Liver (tissue), 3 donors: ENCODE data around the gene KCNMB2.

Source experiments
- ATF3 ChIP-seq: IDR thresholded peaks from 2 replicates; pipeline ENCODE4 v1.6.1; 2016; ENCODE audit warnings: antibody characterized with exemption
- CTCF ChIP-seq: fragments of 150-350 bp; IDR thresholded peaks from 2 replicates; pipeline ENCODE4 v1.5.1; 2017; ENCODE audit warnings: improper control_type of control experiment, low read depth, low read length; ENCODE audit not compliant: missing input control
- FOXA1 ChIP-seq: IDR thresholded peaks from 2 replicates; pipeline ENCODE4 v1.6.1; 2016; ENCODE audit warnings: antibody characterized with exemption
- GABPA ChIP-seq, 2 donors: IDR thresholded peaks in 1 of 2; conservative IDR thresholded peaks in 1 of 2; 2 replicates each; pipeline ENCODE4 v1.6.1; 2016; ENCODE audit warnings: antibody characterized with exemption in 2 of 2, mild to moderate bottlenecking in 1 of 2, moderate library complexity in 1 of 2
- HNF4A ChIP-seq, 2 donors: conservative IDR thresholded peaks; 2 replicates each; pipeline ENCODE4 v1.6.1; 2016; ENCODE audit warnings: antibody characterized with exemption in 2 of 2, mild to moderate bottlenecking in 2 of 2
- JUND ChIP-seq, 2 donors: IDR thresholded peaks; 2 replicates each; pipeline ENCODE4 v1.6.1; 2016; ENCODE audit warnings: antibody characterized with exemption in 2 of 2
- MAX ChIP-seq: IDR thresholded peaks from 2 replicates; pipeline ENCODE4 v1.6.1; 2016; ENCODE audit warnings: antibody characterized with exemption
- NR2F2 ChIP-seq: IDR thresholded peaks from 2 replicates; pipeline ENCODE4 v1.6.1; 2016; ENCODE audit warnings: antibody characterized with exemption
- RAD21 ChIP-seq, 2 donors: IDR thresholded peaks; 2 replicates each; pipeline ENCODE4 v1.6.1; 2016; ENCODE audit warnings: antibody characterized with exemption in 2 of 2, mild to moderate bottlenecking in 2 of 2
- REST ChIP-seq: IDR thresholded peaks from 2 replicates; pipeline ENCODE4 v1.6.1; 2016; ENCODE audit warnings: antibody characterized with exemption, mild to moderate bottlenecking
- RXRA ChIP-seq, 2 donors: IDR thresholded peaks; 2 replicates each; pipeline ENCODE4 v1.6.1; 2017 to 2018; ENCODE audit warnings: antibody characterized with exemption in 2 of 2, mild to moderate bottlenecking in 1 of 2
- SP1 ChIP-seq: IDR thresholded peaks from 2 replicates; pipeline ENCODE4 v1.6.1; 2018; ENCODE audit warnings: antibody characterized with exemption, mild to moderate bottlenecking
- TAF1 ChIP-seq: conservative IDR thresholded peaks from 2 replicates; pipeline ENCODE4 v1.6.1; 2016; ENCODE audit warnings: antibody characterized with exemption, mild to moderate bottlenecking
- ZBTB33 ChIP-seq: IDR thresholded peaks from 2 replicates; pipeline ENCODE4 v1.6.1; 2016; ENCODE audit warnings: antibody characterized with exemption
- donor health status: healthy.
- donor health status: healthy.

GRCh38 chr3:178714925-178715832 lies 178.9 kb downstream of the KCNMB2 start:
- TF ChIP-seq FOXA1 (no peak), CTCF (no peak), JUND (IDR thresholded peaks at IDR 0.05) (no peak), MAX (no peak), GABPA (IDR thresholded peaks at IDR 0.05 in 1 of 2, conservative IDR thresholded peaks at IDR 0.05 in 1 of 2) (no peak), REST (no peak), SP1 (no peak), RAD21 (IDR thresholded peaks at IDR 0.05) (no peak), HNF4A (conservative IDR thresholded peaks at IDR 0.05) (no peak), ATF3 (no peak), NR2F2 (no peak), TAF1 (no peak), RXRA (IDR thresholded peaks at IDR 0.05) (no peak), ZBTB33 (no peak)
